Endometrial microvascular endothelial cells (primary cell): Measurements from ENCODE around the gene LITAF. TPM values are rescaled to one million over a fixed set of nuclear protein-coding genes. Genes with fewer than 3 reads are reported as not detected.
"Not testable (repeated sequence)": the region's sequence is repeated elsewhere in the genome, so short reads cannot be mapped to it uniquely, and the experiment has no call there.

Experiments
- in situ Hi-C: cut with HindIII; loops from 2 replicates; pipeline ENCODE4 v1.10.0; 2017; ENCODE audit warnings: low sequenced_read_pairs, low pct_unique_long_range_greater_than_20kb; ENCODE audit errors: inconsistent ontology term
- total RNA-seq: library from RNA; depleted of rRNA; stranded (reverse); fragments of >200 nt; gene quantifications from one replicate; pipeline ENCODE4 v1.2.3, GENCODE V29; 2015; ENCODE audit errors: inconsistent ontology term

Gene LITAF
- total RNA-seq, 1 donor from 2014 or later, result 10.2 TPM

DNA sequence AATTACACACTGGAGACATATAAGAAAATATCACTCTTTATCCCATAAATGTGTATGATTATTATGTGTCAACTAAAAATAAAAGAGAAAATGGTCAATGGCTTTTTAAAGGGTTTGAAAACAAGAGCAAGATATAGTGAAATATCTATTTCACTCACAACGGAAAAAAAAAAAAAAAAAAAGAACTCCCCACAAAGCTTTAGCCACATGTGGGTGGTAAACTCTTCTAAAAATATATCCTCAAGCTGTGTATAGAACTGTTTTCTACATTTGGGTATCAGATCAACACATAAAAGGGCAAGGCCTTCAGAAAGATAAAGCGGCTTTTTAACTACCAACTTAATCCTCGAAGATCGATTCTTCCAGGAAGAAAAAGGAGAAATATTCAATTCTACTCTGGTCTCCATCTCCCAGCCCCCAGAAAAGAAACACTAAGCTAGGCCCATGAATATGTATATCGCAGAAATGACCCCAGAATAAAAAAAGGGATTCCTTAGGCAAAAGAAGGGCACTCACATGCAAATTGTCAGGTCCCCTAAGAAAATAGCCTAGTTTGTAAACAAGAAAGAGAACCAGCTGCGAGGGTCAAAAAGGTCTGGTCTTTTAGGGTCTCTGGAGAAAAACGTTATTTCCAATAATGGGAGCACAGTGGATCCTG is 4.4 kb downstream of the LITAF start:
- in situ Hi-C loops, result no loop called here

- in situ Hi-C loops, result no loop called here
These were observed 5.0 kb downstream of the LITAF start for GRCh38 chr16:11581678-11582077.

DNA sequence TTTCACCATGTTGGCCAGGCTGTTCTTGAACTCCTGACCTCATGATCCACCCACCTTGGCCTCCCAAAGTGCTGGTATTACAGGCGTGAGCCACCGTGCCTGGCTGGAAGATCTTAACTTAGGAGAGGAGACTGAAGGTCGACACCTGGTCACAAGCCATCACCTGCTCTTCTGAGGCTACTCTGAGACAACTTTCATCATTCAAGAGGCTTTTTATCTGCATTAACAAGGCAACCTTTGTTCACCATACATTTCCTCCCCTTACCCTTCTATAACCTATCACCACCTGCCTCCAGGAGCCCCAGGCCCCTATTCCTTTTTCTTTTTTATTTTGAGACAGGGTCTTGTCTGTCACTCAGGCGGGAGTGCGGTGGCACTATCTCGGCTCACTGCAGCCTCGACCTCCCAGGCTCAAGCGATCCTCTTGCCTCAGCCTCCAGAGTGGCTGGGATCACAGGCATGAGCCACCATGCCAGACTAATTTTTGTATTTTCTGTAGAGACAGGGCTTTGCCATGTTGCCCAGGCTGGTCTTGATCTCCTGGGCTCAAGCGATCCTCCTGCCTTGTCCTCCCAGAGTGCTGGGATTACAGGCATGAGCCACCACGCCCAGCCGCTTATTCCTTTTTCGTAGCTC is 6.2 kb downstream of the LITAF start:
- in situ Hi-C loops, result no loop called here

DNA sequence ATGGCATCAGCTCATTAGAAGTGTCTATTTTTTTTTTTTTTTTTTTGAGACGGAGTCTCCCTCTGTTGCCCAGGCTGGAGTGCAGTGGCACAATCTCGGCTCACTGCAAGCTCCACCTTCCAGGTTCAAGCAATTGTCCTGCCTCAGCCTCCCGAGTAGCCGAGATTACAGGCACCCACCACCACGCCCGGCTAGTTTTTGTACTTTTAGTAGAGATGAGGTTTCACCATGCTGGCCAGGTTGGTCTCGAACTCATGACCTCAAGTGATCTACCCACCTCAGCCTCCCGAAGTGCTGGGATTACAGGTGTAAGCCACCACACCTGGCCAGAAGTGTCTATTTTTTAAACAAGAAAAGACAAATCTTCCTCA is 9.4 kb downstream of the LITAF start:
- in situ Hi-C loops, result not testable (repeated sequence)

GRCh38 chr16:11576427-11577289 is 10.1 kb downstream of the LITAF start:
- in situ Hi-C loops, result no loop called here

- in situ Hi-C loops, result no loop called here
These were observed 11.5 kb downstream of the LITAF start for GRCh38 chr16:11575223-11575589.

GRCh38 chr16:11572301-11572995 is 14.3 kb downstream of the LITAF start:
- in situ Hi-C loops, result no loop called here

GRCh38 chr16:11571549-11571948 is 15.2 kb downstream of the LITAF start:
- in situ Hi-C loops, result no loop called here

DNA sequence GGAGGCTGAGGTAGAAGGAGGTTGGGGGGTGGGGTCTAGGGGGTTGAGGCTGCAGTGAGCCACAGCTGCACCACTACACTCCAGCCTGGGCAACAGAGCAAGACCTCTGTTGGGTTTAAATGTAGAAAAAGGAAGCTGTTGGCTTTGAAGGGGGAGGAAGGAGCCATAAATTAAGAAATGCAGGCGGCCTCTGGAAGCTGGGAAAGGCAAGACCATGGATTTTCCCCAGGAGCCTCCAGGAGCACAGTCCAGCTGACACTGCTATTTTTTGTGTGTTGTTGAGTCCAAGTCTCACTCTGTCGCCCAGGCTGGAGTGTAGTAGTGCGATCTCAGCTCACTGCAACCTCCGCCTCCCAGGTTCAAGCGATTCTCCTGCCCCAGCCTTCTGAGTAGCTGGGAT is 15.9 kb downstream of the LITAF start:
- in situ Hi-C loops, result no loop called here

DNA sequence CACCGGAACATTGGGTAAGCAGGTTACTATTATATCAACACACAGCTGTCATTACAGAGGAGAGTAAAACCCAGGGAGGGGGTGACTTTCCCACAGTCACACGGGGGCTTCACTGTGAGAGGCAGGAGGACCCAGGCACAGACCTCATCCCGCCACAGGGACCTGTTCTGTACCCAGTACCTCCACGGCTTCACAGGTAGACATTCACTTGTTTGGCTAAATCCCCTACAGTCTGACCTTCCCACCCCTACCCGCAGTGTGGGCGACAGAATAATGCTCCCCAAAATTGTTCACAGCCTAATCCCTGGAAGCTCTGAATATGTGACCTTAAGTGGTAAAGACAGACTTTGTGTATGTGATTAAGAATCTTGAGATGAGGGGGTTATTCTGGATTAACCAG is 16.5 kb downstream of the LITAF start:
- in situ Hi-C loops, result no loop called here

DNA sequence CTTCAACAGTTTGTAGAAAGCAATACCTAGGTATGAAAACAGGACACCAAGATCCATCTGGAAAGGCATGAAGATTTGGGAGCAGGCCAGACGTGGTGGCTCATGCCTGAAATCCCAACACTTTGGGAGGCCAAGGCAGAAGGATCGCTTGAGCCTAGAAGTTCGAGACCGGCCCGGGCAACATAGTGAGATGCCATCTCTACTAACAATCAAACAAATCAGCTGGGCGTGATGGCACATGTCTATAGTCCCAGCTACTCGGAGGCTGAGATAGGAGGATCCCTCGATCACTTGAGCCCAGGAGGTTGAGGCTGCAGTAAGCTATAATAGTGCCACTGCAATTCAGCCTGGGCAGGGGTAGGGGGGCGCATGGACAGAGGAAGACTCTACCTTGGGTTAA is 20.3 kb downstream of the LITAF start:
- in situ Hi-C loops, result no loop called here

DNA sequence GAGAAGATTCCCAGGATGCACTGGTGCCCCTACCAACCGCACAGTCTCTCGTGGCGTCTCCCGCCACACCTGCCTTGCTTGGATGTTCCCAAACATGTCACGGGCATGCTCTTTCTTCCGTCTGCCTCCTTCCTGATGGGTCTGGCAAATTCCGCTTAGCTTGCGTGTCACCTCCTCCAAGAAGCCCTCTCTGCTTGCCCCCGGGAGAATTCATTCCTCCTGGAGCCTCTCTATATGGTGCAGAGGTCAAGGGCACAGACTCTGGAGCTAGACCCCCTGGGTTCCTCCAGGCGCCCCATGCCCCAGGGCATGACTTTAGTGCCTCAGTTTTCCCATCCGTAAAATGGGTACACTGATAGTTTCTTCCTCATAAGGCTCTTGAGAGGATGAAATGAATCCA is 21.1 kb downstream of the LITAF start:
- in situ Hi-C loops, result no loop called here

- in situ Hi-C loops, result no loop called here
These were observed 22.4 kb downstream of the LITAF start for GRCh38 chr16:11564046-11564926.

DNA sequence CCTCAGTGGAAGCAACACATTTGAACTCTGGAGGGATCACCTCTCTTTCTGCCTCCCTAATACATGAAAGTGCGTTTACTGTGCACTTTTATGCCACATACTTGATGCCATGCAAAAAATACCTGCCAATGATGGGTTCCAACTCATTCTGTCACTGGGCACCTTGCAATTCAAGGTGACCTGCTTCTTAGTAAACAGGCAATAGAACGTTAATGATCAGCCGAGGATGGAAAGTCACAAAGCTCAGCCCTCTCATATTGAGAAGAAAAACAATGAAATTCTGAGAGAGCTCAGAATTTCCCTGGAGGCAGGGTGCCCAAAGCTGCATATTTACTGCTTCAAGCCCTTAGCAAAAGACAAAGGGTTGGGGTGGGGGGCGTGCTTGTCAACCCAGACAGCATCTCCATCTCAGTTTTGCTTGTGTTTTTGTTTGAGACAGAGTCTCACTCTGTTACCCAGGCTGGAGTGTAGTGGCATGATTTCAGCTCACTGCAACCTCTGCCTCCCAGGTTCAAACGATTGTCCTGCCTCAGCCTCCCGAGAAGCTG is 23.2 kb downstream of the LITAF start:
- in situ Hi-C loops, result no loop called here

DNA sequence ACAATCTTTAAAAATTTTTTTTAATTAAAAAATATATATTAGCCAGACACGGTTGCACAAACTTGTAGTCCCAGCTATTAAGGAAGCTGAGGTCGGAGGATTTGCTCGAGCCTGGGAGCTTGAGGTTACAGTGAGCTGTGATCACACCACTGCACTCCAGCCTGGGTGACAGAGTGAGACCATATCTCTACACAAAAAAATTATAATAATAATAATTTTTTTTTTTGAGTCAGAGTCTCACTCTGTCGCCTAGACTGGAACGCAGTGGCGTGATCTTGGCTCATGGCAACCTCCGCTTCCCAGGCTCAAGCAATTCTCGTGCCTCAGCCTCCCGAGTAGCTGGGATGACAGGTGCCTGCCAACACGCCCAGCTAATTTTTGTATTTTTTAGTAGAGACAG is 23.8 kb downstream of the LITAF start:
- in situ Hi-C loops, result no loop called here

GRCh38 chr16:11562411-11562810 is 24.3 kb downstream of the LITAF start:
- in situ Hi-C loops, result no loop called here

GRCh38 chr16:11561856-11562255 is 24.9 kb downstream of the LITAF start:
- in situ Hi-C loops, result no loop called here

- in situ Hi-C loops, result no loop called here
These were observed 25.3 kb downstream of the LITAF start for GRCh38 chr16:11561454-11561805.
